Tibial nerve (tissue), 3 donors: ENCODE data around the gene LCE5A.

ENCODE experiments used
- CTCF ChIP-seq, 5 experiments: fragments of 200-600 bp in 3 of 5; fragments of 450-650 bp in 2 of 5; sonication (generic) in 3 of 5; IDR thresholded peaks; one replicate each; pipeline ENCODE4 v1.5.1; 2016 to 2019; ENCODE audit warnings: antibody characterized with exemption in 5 of 5, mild to moderate bottlenecking in 3 of 5, moderate library complexity in 2 of 5
- POLR2A ChIP-seq, 2 donors: fragments of 450-650 bp; IDR thresholded peaks; one replicate each; pipeline ENCODE4 v1.6.1; 2017; ENCODE audit warnings: antibody characterized with exemption in 2 of 2, mild to moderate bottlenecking in 2 of 2, moderate library complexity in 2 of 2

GRCh38 chr1:152479792-152480595 is 30.6 kb upstream of the LCE5A start:
- TF ChIP-seq CTCF (IDR thresholded peaks at IDR 0.05) = peak in 3 of 5 experiments; percentile 29 to 39 (median 29)
- TF ChIP-seq POLR2A (IDR thresholded peaks at IDR 0.05) = no peak
